ENCODE results near the gene SACS. TPM values are rescaled to one million over a fixed set of nuclear protein-coding genes. Genes with fewer than 3 reads are reported as not detected.

The SACS gene
- total RNA-seq, 1 donor from 2014 or later, result 7.5 TPM

DNA sequence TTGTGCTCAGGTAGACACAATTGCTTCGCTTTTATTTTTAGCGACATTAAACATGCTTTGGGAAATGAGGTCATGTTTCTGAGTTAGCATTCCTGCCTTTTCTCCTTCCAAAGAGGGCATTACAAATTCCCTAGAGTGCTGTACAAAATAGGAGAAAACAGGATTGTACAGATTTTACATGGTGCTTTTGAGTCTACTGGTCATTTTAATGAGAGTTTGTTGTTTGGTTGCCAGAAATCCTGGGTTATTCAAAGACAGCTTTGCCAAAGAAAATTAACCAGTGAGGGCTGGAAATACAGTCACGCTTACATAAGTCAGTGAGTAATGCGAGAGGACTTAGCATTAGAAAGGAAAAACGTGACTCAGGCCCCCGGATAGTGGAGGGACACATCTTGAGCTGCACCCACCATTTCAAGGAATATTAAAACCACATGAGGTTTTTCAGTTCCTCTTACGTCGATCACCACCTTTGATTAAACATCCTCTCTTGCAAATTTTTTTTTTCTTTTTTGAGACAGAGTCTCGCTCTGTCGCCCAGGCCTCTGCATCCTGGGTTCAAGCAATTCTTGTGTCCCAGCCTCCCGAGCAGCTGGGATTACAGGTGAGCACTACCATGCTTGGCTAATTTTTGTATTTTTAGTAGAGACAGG is 55.4 kb downstream of the SACS start:
- ATAC-seq (no peak), DNase-seq (ENCODE audit: missing footprints) (no peak)
- intact Hi-C loops (cut with DNase I), result loop anchor here (5.0 kb wide), 2 partner anchors 34 to 199 kb away; no protein-coding TSS in a partner anchor

DNA sequence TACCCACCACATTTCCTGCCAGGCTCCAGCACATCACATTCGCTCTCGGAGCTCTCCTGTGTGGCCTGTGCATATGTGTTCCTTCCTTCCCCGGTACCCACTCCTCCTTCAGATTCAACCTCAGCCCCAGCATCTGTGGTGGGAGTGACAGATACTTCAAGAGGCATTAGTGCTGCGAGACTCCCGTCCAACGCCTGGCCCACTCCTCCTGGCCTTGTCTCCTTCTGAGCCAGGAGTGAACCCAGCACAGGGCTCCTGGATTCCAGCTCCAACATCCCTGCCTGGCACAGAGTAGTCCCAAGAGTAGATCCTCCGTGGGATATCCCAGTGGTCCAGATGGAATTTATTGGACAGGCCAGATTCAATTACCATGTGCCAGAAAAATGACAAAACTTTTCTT is 55.9 kb downstream of the SACS start:
- intact Hi-C loops (cut with DNase I), result loop anchor here (5.0 kb wide), 2 partner anchors 35 to 200 kb away; no protein-coding TSS in a partner anchor

DNA sequence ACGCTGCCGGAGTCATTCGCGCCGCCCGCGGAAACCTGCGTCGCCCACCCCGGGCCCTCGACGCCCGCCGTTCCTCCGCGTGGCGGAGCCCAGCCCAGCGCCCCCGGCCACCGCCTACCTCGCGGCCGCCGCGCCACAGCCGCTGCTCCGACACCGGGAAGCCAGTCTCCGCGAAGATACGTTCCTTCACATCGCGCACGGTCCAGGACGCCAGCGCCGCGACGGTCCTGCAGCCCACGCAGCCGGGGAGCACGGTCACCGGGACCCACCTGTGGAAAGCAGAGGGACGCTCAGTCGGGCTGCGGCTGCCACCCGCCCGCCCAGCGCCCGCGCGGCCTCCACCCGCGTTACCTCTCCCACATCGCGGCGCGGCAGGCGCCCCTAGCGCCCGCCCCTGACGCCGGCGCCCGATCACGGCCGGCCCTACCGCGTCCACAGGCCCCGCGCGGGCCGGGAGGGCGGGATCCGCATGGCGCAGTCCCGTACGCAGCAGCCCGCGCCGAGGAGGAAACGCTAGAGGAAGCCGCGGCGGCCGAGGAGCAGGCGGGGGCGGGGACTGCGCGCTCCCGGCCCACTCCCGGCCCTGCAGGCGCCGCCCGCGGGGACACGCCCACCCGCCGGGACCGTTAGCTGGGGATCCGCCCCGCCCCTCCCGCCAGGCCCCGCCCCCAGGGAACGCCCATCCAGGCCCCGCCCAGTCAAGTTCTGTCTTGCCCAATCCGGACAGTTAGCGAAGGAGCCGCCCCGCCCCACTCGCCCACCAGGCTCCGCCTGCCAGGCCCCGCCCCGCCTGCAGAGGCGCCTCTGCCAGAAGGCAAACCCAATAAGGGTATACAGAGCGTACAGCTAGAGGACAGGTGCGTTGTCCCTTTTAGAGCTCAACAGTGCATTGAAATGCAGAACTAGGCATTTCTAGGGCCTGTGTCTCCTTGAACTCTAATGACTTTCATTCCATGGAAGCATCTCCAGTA is 58.2 kb downstream of the SACS start:
- intact Hi-C loops (cut with DNase I), result loop anchor here (5.0 kb wide), 2 partner anchors 37 to 202 kb away; no protein-coding TSS in a partner anchor

More for the DNA sequence above, 55.9 kb downstream of the SACS start:
- ATAC-seq (no peak), DNase-seq (ENCODE audit: missing footprints) (no peak)

DNA sequence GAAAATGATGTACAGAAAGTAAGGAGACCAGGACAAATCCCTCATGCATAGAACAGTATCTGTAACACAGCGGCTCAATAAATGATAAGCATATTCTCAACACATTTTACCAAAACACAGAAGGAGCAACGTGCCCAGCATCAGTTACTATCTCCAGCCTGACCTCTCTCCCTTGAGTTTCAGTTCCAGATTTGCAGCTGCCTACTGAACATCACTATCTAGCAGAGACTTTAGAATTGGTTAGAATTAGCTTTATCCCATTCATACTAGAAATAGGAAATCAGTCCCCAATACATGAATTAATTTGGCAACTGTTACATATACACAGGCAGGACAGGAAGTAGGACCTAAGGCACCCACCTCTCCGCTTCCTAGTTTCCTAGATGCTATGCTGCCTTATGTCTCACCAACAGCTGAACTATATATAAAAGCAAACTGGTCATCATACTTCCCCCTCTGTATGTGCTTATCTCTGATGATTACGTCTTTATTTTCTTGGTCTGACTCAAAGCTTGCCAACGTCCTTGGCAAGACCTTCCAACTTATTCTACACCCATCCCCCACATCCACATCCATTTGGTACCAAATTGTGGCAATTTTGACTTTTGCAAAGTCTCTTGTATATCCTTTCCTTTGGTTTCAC is 61.1 kb downstream of the SACS start:
- intact Hi-C loops (cut with DNase I), result no loop called here
- ATAC-seq, result no peak
- DNase-seq (ENCODE audit: missing footprints), result no peak

More for the DNA sequence above, 58.2 kb downstream of the SACS start:
- ATAC-seq (peak; percentile 98), DNase-seq (ENCODE audit: missing footprints) (peak; percentile 99)

DNA sequence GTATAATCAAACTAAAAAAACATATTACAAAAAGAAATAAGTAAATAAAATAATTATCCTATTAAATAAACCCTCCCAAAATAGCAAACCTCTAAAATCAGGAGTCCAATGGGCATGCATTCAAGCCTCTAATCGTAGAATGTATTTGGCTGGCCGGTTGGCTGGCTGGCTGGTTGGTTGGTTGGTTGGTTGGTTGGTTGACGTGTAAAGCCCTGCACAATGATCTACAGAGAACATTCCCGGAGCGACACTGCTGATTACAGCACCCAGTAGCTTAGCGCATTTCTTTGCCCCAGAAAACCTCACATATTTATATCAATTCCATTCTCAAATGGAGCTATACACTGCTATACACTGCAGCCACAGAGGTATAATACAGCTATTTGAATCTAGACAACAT is 65.6 kb downstream of the SACS start:
- ATAC-seq (no peak), DNase-seq (ENCODE audit: missing footprints) (no peak)
- intact Hi-C loops (cut with DNase I), result no loop called here

DNA sequence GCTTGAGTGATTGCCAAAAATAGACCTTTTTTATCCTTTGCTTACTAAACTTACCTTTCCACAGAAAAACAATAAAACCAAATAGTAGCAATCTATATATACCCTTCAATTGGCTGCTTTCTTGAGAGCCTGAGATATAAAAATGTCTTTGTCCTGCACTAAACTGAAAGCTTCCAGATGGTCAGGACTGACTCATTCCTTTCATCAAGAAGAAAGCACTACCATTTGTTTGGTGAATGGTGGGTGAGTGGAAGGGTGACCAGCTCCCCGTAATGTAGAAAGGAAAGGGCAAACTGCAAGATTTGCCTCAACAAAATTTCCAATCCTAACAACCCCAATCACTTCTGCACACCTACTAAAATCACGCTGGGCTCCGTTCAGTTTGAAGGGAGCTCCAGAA is 67.8 kb downstream of the SACS start:
- intact Hi-C loops (cut with DNase I), result no loop called here
- ATAC-seq, result no peak

DNA sequence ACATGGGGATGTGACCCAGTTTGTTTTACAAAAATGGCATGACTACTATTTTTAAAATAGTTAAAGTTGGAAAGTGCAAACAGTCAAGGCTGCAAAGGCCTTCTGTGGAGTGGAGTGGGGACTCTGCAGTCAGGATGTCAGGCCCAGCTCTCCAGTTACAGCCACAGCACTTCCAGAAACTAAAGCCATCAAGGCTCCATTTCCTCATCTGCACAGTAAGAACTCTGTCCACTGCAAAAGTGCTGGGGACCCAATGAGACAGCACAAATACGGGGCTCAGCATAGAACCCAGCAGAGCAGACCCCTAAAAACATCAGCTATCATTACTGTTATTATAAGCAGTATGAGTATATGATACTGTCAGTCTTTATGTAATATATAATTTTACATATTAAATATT is 73.6 kb downstream of the SACS start:
- intact Hi-C loops (cut with DNase I), result no loop called here
- no peak for DNase-seq (ENCODE audit: missing footprints)
- ATAC-seq, result no peak

More for the DNA sequence above, 67.8 kb downstream of the SACS start:
- no peak for DNase-seq (ENCODE audit: missing footprints)

DNA sequence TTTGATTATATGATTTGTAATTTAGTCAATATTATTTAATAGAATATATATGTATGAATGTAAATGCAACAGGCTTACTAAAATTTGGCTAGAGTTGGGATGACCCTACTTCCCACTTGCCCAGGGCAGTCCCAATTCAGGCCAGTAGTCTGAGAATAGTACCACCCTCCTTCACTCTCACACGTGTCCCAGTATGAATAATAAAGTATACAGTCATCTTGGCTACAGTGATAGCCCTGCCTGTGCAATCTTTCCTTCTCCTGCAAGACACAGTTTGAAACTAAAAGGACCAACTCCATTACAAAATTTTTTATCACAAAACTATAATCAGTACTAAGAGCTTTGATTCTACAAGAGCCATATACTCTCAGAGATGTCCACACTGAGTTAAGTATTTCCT is 76.2 kb downstream of the SACS start:
- DNase-seq (ENCODE audit: missing footprints) (no peak), ATAC-seq (no peak)
- intact Hi-C loops (cut with DNase I), result no loop called here

DNA sequence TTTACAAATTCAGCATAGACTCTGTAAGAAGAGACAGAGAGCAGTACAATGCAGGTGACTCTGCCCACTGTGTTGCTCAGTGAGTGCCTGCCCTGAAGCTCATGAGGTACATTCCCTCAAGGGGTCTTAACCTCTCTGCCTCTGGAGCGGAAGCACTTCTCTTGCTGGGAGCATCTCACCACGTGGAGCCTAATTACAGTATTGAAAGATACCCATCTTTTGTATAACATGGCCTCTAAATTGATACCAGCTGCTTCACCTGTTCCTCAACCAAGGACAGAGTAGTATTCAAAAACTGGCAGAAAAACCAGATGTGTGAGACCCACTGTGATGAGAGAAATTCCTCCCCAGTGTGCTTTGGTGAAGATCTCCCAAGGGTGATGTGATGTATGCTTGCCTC is 77.1 kb downstream of the SACS start:
- no peak for ATAC-seq
- intact Hi-C loops (cut with DNase I), result no loop called here
- no peak for DNase-seq (ENCODE audit: missing footprints)

DNA sequence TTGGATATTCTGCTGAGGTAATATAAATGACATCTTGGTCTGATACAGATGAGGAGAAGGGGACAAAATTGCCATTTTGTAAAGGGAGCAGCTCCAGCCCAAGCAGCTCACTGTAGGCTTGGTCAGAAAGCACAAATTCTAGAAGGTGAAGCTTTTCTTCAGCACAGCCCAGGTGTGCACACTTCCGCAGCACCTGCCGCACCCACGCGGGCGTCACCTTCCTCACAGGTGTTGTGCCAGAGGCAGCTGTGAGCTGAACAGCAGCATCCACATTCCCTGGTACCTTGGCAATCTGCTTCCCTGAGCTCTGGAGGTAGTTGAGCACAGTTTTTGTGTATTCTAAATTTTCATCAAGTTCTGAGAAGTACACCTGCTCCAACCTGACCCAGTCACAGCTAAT is 79.0 kb downstream of the SACS start:
- DNase-seq (ENCODE audit: missing footprints) (no peak), ATAC-seq (no peak)
- intact Hi-C loops (cut with DNase I), result no loop called here

DNA sequence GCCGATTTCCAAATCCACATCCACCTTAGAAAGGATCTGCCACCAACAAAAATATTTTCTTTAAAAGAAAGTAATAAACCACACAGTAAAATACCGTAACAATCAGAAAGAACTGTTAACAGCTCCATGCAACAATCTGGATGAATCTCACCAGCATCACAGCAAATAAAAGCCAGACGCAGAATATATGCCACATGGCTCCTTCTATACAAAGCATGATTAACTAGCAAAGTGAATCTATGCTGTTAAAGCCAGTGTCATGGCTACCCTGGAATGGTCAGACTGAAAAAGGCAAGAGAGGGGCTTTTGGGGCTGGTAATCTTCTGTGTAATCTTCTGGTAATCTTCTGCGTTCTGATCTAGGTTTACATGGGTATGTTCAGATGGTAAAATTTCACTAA is 81.3 kb downstream of the SACS start:
- intact Hi-C loops (cut with DNase I), result no loop called here
- DNase-seq (ENCODE audit: missing footprints) (no peak), ATAC-seq (no peak)

DNA sequence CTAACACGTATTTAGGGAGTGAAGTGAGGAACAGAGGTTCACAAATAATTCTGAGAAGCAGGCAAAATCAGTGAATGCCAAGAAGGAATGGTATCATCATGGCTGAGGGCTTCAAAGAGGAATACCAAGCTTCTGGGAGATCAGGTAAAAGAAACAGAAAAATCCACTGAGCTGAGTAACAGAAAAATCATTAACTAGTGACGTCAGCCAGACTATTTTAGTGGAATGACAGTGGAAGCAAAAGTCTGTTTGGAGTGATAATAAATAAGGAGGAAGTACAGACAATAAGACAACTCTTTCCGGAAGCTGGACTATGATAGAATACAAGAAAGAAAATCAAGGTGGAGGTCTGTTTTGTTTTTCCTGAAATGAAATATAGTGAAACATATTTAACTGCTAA is 83.5 kb downstream of the SACS start:
- intact Hi-C loops (cut with DNase I), result no loop called here
- no peak for DNase-seq (ENCODE audit: missing footprints)
- ATAC-seq, result no peak

DNA sequence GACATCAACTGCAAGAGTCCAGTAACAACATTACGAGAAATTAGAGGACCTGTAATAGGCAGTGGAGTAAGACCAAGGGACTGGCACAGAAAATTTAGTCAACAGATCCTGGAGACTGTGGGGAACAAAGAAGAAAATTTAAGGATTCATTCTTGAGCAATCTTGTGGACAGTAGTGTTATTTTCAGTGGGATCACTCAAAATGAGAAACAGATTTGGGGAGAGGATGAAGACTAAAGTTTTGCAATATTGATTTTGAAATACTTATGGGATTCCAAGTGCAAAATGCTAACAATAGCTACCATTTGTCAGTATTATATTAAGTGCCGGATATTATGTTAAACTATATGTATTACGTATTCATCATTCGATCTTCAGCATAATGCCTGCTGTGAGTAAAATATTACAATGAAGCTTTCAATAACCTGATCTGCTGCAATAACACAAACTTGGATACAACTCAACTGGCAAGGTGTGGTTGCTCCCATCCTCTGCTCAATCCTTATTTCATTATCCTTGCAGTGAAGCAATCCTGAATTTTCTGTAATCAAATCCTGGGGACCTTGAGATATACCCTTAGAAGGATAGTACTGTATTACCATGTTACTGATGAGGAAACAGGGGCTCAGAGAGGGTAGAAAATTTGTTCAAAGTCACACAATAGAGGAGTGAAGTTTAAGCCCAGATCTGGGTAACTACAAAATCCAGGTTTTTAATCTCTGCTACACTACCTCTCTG is 84.2 kb downstream of the SACS start:
- intact Hi-C loops (cut with DNase I), result no loop called here
- ATAC-seq (peak; percentile 37), DNase-seq (ENCODE audit: missing footprints) (no peak)

DNA sequence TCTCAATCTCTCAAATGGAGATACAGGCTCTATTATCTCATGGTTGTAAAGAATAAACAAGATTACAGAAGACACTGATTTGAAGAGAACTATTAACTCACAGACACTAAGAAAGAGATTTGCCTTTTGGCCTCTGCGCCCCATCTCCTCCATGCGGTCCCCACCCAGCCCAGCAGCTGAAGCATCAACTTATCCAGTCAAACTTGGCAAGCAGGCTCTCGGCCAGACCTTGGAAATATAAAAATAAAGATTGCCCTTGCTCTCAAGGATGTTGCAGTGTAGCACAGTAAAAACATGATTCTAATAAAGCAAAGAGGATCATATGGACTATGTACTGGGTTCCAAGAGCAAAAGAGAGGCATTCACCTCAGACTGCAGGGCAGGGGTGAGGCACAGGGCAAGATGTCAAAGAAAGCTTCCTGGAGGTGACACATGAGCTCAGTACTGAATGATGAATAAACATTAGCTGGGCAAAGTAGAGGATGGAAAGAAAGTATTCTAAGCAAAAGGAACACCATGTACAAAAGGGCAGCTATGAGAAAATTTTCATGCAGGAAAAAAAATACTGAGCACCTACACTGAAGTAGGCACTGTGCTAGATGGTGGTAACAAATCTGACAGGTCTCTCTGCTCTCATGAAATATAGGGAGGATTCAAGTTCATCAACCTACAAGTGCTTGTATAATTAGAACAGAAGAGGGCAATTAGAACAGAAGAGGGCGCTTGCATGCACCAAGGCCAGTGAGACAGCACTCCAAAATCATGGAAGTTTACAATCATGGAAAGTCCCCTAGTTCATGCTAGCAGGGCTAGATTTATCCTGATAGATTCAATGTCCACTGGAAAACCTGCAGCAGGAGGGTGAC is 85.0 kb downstream of the SACS start:
- peak; percentile 39 for ATAC-seq
- no peak for DNase-seq (ENCODE audit: missing footprints)
- intact Hi-C loops (cut with DNase I), result no loop called here

DNA sequence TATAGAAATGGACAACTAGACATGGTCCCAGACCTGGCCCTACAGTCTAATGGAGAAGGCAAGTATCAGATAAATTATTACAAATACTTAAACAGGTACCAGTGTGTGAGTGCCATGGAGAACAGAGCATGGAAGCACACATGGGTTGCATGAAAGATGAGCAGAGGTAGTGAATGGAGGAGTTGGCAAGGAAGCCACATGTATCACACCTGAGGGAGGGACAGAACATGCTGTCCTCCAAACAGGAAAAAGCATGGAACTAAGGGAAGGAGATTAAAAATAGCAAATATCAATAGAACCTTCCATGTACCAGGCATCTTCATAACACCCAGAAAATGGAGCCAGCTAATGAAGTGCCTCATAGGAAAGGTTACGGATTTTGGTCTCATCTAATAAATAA is 85.9 kb downstream of the SACS start:
- ATAC-seq, result no peak
- intact Hi-C loops (cut with DNase I), result no loop called here
- no peak for DNase-seq (ENCODE audit: missing footprints)

DNA sequence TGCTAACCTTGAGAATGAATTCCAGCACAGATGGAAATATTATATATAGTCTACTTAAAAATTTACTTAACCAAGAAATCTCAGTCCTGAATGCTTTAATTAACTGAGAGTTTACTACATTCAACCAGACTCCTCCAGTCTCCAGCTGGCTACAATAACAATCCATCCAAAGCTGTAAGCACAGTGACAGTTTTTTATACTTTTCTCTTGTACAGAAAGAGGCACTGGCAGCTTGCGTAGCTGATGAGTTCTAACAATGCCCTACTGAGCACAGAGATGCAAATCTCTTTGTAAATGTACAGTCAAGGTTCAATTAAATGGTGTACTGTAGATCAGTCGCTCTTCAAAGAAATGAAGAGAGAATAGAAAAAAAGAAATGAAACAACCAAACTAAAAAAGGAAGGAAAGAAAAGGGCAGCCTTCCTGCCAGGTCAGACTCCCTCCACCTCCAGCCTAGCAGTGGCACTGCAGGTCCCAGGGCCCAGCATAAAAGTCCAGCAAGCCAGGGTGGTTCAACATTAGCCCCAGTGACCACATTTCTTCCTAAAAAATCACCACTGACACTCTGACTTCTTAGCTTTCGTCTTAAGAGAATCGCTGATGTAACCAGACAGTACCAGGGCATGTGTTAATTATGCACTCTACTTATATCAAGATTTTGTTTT is 88.4 kb downstream of the SACS start:
- DNase-seq (ENCODE audit: missing footprints) (no peak), ATAC-seq (no peak)
- intact Hi-C loops (cut with DNase I), result no loop called here

DNA sequence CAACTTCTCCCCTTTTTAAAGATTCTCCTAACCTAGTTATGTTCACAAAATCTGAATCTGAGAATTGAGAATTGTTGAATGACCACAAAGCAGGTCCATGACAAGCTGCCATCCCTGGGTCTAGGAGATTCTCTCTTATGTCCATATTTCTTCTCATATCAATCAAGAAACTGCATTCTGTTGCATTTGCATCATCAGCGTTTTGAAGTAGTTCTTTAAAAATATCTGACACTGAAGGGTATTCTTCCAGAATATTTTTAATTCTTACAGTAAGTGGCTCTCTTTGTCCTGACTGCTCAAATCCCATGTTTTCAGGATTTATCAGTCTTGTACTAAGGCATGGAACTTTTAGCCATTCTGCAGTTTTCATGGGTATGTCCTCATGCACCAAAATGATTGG is 94.3 kb downstream of the SACS start:
- ATAC-seq, result no peak
- intact Hi-C loops (cut with DNase I), result no loop called here

More for the DNA sequence above, 94.3 kb downstream of the SACS start:
- no peak for DNase-seq (ENCODE audit: missing footprints)
